Raji (cell line): ENCODE results near the gene FAM131A.

Experiments used
- POLR2A ChIP-seq: IDR thresholded peaks from 2 replicates; pipeline ENCODE4 v1.6.1; 2011; ENCODE audit warnings: low read depth, low read length, control low read depth; ENCODE audit not compliant: insufficient read depth

The FAM131A gene

GRCh38 chr3:184372911-184373310 lies 35.5 kb downstream of the FAM131A start:
- no peak for TF ChIP-seq POLR2A

GRCh38 chr3:184373422-184373821 lies 36.0 kb downstream of the FAM131A start:
- no peak for TF ChIP-seq POLR2A

- TF ChIP-seq POLR2A = no peak
Observed at GRCh38 chr3:184375747-184376461, 38.5 kb downstream of the FAM131A start.

GRCh38 chr3:184377374-184377773 lies 40.0 kb downstream of the FAM131A start:
- TF ChIP-seq POLR2A = no peak

- TF ChIP-seq POLR2A = no peak
Observed at GRCh38 chr3:184377882-184378445, 40.6 kb downstream of the FAM131A start, which contains the start of gene THPO. TSS of gene THPO (minus strand) at chr3:184378207. CDS start at chr3:184376259, 1,948 bp downstream.

- TF ChIP-seq POLR2A = no peak
Observed at GRCh38 chr3:184378651-184379357, 41.4 kb downstream of the FAM131A start.

- TF ChIP-seq POLR2A = no peak
Observed at GRCh38 chr3:184379358-184380184, 42.2 kb downstream of the FAM131A start, which contains the start of gene CHRD. TSS of gene CHRD (plus strand) at chr3:184380054. CDS start at chr3:184380319, 265 bp downstream.

GRCh38 chr3:184380185-184380626 lies 42.8 kb downstream of the FAM131A start:
- TF ChIP-seq POLR2A = no peak

GRCh38 chr3:184380627-184381260 lies 43.3 kb downstream of the FAM131A start:
- no peak for TF ChIP-seq POLR2A

GRCh38 chr3:184381261-184382224 lies 44.1 kb downstream of the FAM131A start:
- no peak for TF ChIP-seq POLR2A

- TF ChIP-seq POLR2A = no peak
Observed at GRCh38 chr3:184382326-184383032, 45.1 kb downstream of the FAM131A start.

- no peak for TF ChIP-seq POLR2A
Observed at GRCh38 chr3:184383033-184383740, 45.8 kb downstream of the FAM131A start.
